GM12891 (cell line): ENCODE data around the gene NKAIN2.

Source experiments
- POLR2A ChIP-seq: IDR thresholded peaks from 2 replicates; pipeline ENCODE4 v1.6.1; 2011; ENCODE audit warnings: low read depth, low read length, control low read depth
- POLR2AphosphoS5 ChIP-seq: IDR thresholded peaks from 2 replicates; pipeline ENCODE4 v1.6.1; 2011; ENCODE audit warnings: low read depth, low read length, control low read depth
- TAF1 ChIP-seq: IDR thresholded peaks from 2 replicates; pipeline ENCODE4 v1.6.1; 2011; ENCODE audit warnings: low read depth, low read length, control low read depth

DNA sequence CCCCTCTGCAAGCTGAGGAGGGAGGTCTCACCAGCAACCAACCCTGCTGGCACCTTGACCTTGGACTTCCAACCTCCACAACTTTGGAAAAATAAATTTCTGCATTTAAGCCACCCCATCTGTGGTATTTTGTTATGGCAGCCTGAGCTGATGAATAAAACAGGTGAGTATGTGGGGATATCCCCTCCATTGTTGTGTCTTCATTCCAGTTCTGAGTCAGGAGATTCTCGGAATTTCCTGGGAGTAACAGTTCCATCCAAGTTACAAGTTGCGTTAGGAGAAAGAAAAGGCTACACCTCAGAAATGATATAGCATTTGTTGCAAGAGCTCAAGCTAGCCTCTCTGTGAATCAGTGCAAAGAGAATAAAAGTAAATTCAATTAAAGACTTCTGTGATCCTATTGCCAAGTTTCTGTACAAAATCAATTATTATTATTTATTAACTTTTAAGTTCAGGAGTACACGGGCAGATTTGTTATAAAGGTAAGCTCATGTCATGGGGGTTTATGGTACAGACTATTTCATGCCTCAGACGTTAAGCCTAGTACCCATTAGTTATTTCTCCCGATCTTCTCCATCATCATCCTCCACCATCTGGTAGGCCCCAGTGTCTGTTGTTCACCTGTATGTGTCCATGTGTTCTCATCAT, 153.0 kb downstream of the NKAIN2 start:
- no peak for TF ChIP-seq POLR2AphosphoS5
- TF ChIP-seq POLR2A = no peak
- TF ChIP-seq TAF1 = no peak
